ENCODE data around the gene JPT2.

GRCh38 chr16:1669698-1670097 lies 8.4 kb upstream of the JPT2 start:
- TF ChIP-seq GABPB1 (CRISPR knock-in tag; IDR thresholded peaks at IDR 0.05) (no peak), ZNF317 (CRISPR knock-in tag; IDR thresholded peaks at IDR 0.05; ENCODE audit: borderline replicate concordance, low read depth) (no peak), OVOL2 (CRISPR knock-in tag; IDR thresholded peaks at IDR 0.05; ENCODE audit: borderline replicate concordance) (no peak), NR3C1 (CRISPR knock-in tag; conservative IDR thresholded peaks at IDR 0.05; ENCODE audit: low read depth) (no peak), CTCF (IDR thresholded peaks at IDR 0.05) (no peak), MAX (CRISPR knock-in tag; IDR thresholded peaks at IDR 0.05) (no peak), USF2 (CRISPR knock-in tag; IDR thresholded peaks at IDR 0.05) (no peak), TP53 (CRISPR knock-in tag; IDR thresholded peaks at IDR 0.05) (no peak), ETV6 (CRISPR knock-in tag; IDR thresholded peaks at IDR 0.05) (no peak), TEAD4 (CRISPR knock-in tag; IDR thresholded peaks at IDR 0.05) (no peak), USF1 (CRISPR knock-in tag; IDR thresholded peaks at IDR 0.05) (no peak), IRF1 (CRISPR knock-in tag; IDR thresholded peaks at IDR 0.05) (no peak), ZNF512 (CRISPR knock-in tag; IDR thresholded peaks at IDR 0.05; ENCODE audit: borderline replicate concordance) (no peak), E2F1 (CRISPR knock-in tag; IDR thresholded peaks at IDR 0.05) (no peak)

Data from WTC11 (cell line).